Measurements from ENCODE around the gene RANBP3L. TPM values are rescaled to one million over a fixed set of nuclear protein-coding genes. Genes with fewer than 3 reads are reported as not detected.

Gene RANBP3L
- total and polyA plus RNA-seq, 10 of the 15 experiments (the other 5 are each of a cell fraction or from before 2014, with no cell fraction given) = 0.02 to 0.29 (median 0.06) TPM; not detected in 4

GRCh38 chr5:36252722-36253365 is 48.9 kb downstream of the RANBP3L start:
- no peaks in the 10 kb centered on the region for H3K36me3 ChIP-seq (ENCODE audit: control insufficient read depth in 2 of 2, insufficient read depth in 2 of 2, low read length in 1 of 2)
- H3K27ac ChIP-seq (ENCODE audit: control insufficient read depth, insufficient read depth) = no peak overlapping the region
- no peaks in the 10 kb centered on the region for H4K20me1 ChIP-seq (ENCODE audit: control insufficient read depth, insufficient read depth)
- FAIRE-seq (no peak), ATAC-seq (no peak), DNase-seq (ENCODE audit: low read depth, low spot score) (no peak)
- H3K4me2 ChIP-seq (ENCODE audit: control insufficient read depth, insufficient read depth) = no peak overlapping the region
- ChIA-PET RAD21 (ENCODE audit: unreplicated experiment) (no interaction called here), CTCF (interaction anchor here (0.7 to 4.8 kb wide), 6 partner anchors 8 to 55 kb away, joined by 3 to 22 read pairs (median 4); partner anchors contain the start of gene NADK2), POLR2A (no interaction called here), SMC1A (ENCODE audit: uncharacterized antibody, unreplicated experiment) (interaction anchor here (0.6 to 2.8 kb wide), 5 partner anchors 10 to 174 kb away, joined by 3 to 8 read pairs (median 3); partner anchors contain the start of gene NADK2)
- no peaks in the 10 kb centered on the region for H3K27me3 ChIP-seq (replicated peaks in 1 of 2; ENCODE audit: control insufficient read depth in 2 of 2, insufficient read depth in 2 of 2, low read length in 1 of 2)
- intact Hi-C loops (cut with micrococcal nuclease; ENCODE audit: unreplicated experiment) = no loop called here
- TF ChIP-seq E2F8 (IDR thresholded peaks at IDR 0.05; ENCODE audit: low read depth, partially characterized antibody) (no peak), MYB (IDR thresholded peaks at IDR 0.05; ENCODE audit: borderline replicate concordance, low read depth, low read length) (no peak), ATF7 (IDR thresholded peaks at IDR 0.05; ENCODE audit: low read depth) (no peak), LARP7 (IDR thresholded peaks at IDR 0.05) (no peak)
- no peaks in the 10 kb centered on the region for H3K9me3 ChIP-seq (replicated peaks; ENCODE audit: control insufficient read depth, insufficient read depth, low read length)
- 50% methylated on average over 3 of the region's 3 CpGs for WGBS (ENCODE audit: insufficient coverage, insufficient replicate concordance, low lambda C conversion rate, missing lambda C conversion rate)
- in situ Hi-C loops (cut with MboI) = no loop called here
- no peaks in the 10 kb centered on the region for H3K79me2 ChIP-seq (ENCODE audit: control insufficient read depth, insufficient read depth, low read length)
- H2AFZ ChIP-seq (ENCODE audit: control insufficient read depth, low read depth, low read length) = no peak overlapping the region
- BruUV-seq (replicated peaks) = no TSS peak
- no peaks in the 10 kb centered on the region for H3K4me1 ChIP-seq (ENCODE audit: control insufficient read depth, insufficient read depth, low read length)
- no peak overlapping the region for H3K9ac ChIP-seq (ENCODE audit: control insufficient read depth, insufficient read depth, low read length)
- no peak overlapping the region for H3K4me3 ChIP-seq
